Activated CD4-positive, alpha-beta T cell treated with anti-CD3 and anti-CD28 coated beads for 36 hours (primary cell): ENCODE data around the gene BPIFB6. TPM values are rescaled to one million over a fixed set of nuclear protein-coding genes. Genes with fewer than 3 reads are reported as not detected.

Experiments
- ATAC-seq: fragments of 200-7000 bp; cut with Tn5 transposase; one replicate; pipeline ENCODE4 v1.10.0; 2021; ENCODE audit warnings: mild to moderate bottlenecking, moderate library complexity
- CTCF ChIA-PET: fragments of 350-600 bp; sonication (Branson Sonifier 250); formaldehyde crosslinking; loops from one replicate; lab custom pipeline; 2021; ENCODE audit warnings: antibody characterized with exemption; lab: Charles Lee
- POLR2A ChIA-PET: fragments of 350-600 bp; sonication (Branson Sonifier 250); formaldehyde crosslinking; loops from one replicate; lab custom pipeline; 2021; ENCODE audit warnings: antibody characterized with exemption, inconsistent platforms; lab: Charles Lee
- DNase-seq: peaks from one replicate; pipeline ENCODE4 v3.0.0-alpha.2; 2020
- H3K27ac Mint-ChIP-seq: one replicate; pipeline ENCODE4 v1.8.0; 2021; ENCODE audit warnings: mixed read lengths
- H3K27me3 Mint-ChIP-seq: one replicate; pipeline ENCODE4 v1.8.0; 2021; ENCODE audit warnings: mixed read lengths
- H3K36me3 Mint-ChIP-seq: one replicate; pipeline ENCODE4 v1.8.0; 2021; ENCODE audit warnings: low read depth, mixed read lengths
- H3K4me1 Mint-ChIP-seq: one replicate; pipeline ENCODE4 v1.8.0; 2021; ENCODE audit warnings: mixed read lengths
- H3K4me3 Mint-ChIP-seq: one replicate; pipeline ENCODE4 v1.8.0; 2021; ENCODE audit warnings: mild to moderate bottlenecking, moderate library complexity, mixed read lengths
- H3K9me3 Mint-ChIP-seq: one replicate; pipeline ENCODE4 v1.8.0; 2021; ENCODE audit warnings: low read depth, mixed read lengths
- intact Hi-C, 2 experiments: fragments of 100-400 bp; cut with DNase I in 1 of 2; cut with micrococcal nuclease in 1 of 2; formaldehyde crosslinking; loops; one replicate each; pipeline versions ENCODE4 v1.14.2 to v1.15.1; 2022 to 2024; cut with DNase I, micrococcal nuclease
- total RNA-seq, 2 experiments: library from RNA; stranded (reverse); gene quantifications; one replicate each; pipeline ENCODE4 v1.2.3, GENCODE V29; 2021

BPIFB6 gene
- total RNA-seq, 2 experiments from 2014 or later = not detected

DNA sequence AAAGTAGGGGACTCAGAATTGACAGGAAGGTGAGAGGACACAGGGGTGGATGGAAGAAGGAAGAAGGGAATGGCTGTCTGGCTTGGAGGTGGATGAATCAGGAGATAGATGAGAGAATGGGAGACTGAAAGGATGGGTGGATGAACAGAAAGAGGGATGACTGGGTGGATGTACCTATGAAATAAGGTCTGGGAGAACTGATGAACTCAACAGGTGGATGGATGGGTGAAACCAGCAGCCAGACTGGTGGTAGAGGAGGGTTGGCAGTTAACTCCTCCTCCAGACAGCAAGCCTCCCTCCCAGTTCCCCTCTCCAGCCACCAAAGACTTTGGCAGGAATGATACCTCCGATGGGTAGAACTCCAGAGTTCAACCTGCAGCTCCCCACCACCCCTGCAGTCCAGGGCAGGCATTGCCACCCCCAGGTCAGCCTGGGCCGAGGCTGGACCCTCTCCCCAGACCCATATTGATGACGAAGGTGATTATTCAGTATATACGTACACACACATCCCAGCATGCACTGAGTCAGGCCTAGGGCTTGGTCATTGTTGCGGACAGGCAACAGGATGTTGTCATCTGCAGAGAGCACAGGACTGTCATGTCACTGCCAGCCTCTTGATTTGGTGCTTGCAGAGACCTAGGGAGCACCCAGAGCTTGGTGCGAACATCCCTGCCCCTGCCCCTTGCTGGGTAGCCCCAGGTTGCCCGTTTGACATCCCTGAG is 29.2 kb upstream of the BPIFB6 start:
- H3K36me3 Mint-ChIP-seq = no peaks in the 10 kb centered on the region
- DNase-seq (no peak), ATAC-seq (no peak)
- H3K27ac Mint-ChIP-seq = no peak overlapping the region
- H3K4me3 Mint-ChIP-seq = no peak overlapping the region
- POLR2A ChIA-PET = interaction anchor here (0.6 kb wide), 1 partner anchor 16 kb away, joined by 3 read pairs; no protein-coding TSS in a partner anchor
- CTCF ChIA-PET = interaction anchor here (0.6 to 3.1 kb wide), 5 partner anchors 10 to 101 kb away, joined by 3 to 43 read pairs (median 3); no protein-coding TSS in a partner anchor
- H3K27me3 Mint-ChIP-seq = no peaks in the 10 kb centered on the region
- H3K4me1 Mint-ChIP-seq = peaks cover 22% of the 10 kb centered on the region
- intact Hi-C loops = loop anchor here in 1 of 2 experiments (10.0 kb wide), 1 partner anchor 57 kb away; no protein-coding TSS in a partner anchor
- H3K9me3 Mint-ChIP-seq = peaks cover 3% of the 10 kb centered on the region

DNA sequence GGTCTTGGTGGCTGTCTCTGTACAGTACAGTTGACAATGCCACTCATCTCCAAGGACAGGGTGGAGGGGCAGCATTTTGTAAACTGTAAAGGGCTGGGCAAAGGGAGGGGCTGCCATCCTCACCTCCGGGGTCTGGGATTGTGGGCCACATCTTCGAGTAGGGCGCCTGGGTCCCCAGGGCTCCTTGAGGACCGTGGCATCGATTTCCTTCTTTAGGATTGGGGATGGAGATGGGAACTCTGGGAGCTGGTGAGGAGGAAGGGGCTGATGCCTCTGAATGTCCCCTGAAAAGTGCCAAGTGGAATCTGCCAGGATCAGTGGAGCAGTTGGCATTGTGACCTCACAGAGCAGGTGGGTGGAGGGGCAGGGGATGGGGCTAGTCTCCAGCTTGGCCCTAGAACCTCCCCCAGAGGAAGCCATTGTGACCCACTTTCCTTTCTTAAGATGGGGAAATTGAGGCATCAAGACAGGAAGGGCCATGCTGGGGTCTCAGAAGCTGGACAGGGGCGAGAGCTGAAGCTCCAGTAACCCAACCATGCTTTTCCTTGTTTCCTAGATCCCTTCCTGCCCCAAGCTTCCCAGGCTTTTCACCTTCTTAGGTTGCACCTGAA is 27.2 kb upstream of the BPIFB6 start, which contains the start of gene SUN5:
SUN5 (minus strand) TSS at position 293 of the 611 bp plus-strand sequence; CDS start at position 200, 93 bp downstream.
- intact Hi-C loops = loop anchor here (2.0 to 10.0 kb wide), 2 partner anchors 59 to 213 kb away; no protein-coding TSS in a partner anchor
- DNase-seq = no peak
- no peak within 1 kb of the TSS for H3K27ac Mint-ChIP-seq
- peaks cover 16% of the 10 kb centered on the region for H3K4me1 Mint-ChIP-seq
- POLR2A ChIA-PET = no interaction called here
- H3K36me3 Mint-ChIP-seq = no peaks in the 10 kb centered on the region
- CTCF ChIA-PET = interaction anchor here (0.6 to 3.9 kb wide), 26 partner anchors 9 to 309 kb away, joined by 3 to 43 read pairs (median 4); partner anchors contain the start of gene MAPRE1
- peaks cover 3% of the 10 kb centered on the region for H3K9me3 Mint-ChIP-seq
- ATAC-seq = no peak
- no peaks in the 10 kb centered on the region for H3K27me3 Mint-ChIP-seq
- H3K4me3 Mint-ChIP-seq = no peak within 1 kb of the TSS

DNA sequence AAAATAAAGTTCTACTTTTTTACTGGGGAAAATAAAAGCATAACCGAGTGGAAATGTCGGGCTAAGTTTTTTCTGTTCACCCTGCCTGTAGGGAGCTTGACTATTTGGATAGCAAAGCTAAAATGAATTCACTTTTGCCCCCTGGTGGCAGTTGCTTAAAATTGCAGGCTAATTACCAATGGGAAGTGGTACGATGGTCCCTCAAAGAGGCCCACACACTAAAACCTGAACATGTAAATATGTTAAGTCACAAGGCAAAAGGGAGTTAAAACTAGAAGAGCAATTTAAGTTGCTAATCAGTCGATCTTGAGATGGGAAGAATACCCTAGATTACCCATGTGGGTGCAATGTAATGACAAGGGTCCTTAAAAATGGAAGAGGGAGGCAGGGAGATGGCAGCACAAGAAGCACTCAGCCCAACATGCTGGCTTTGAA is 26.3 kb upstream of the BPIFB6 start:
- no peaks in the 10 kb centered on the region for H3K36me3 Mint-ChIP-seq
- no peak overlapping the region for H3K4me3 Mint-ChIP-seq
- H3K27me3 Mint-ChIP-seq = no peaks in the 10 kb centered on the region
- POLR2A ChIA-PET = no interaction called here
- peak; percentile 59 for DNase-seq
- CTCF ChIA-PET = interaction anchor here (0.6 to 3.9 kb wide), 28 partner anchors 10 to 340 kb away, joined by 3 to 43 read pairs (median 4); partner anchors contain the start of gene MAPRE1
- H3K9me3 Mint-ChIP-seq = peaks cover 3% of the 10 kb centered on the region
- intact Hi-C loops = loop anchor here (1.0 to 10.0 kb wide), 4 partner anchors 60 to 214 kb away; no protein-coding TSS in a partner anchor
- ATAC-seq = peak; percentile 78
- peaks cover 14% of the 10 kb centered on the region for H3K4me1 Mint-ChIP-seq
- no peak overlapping the region for H3K27ac Mint-ChIP-seq

DNA sequence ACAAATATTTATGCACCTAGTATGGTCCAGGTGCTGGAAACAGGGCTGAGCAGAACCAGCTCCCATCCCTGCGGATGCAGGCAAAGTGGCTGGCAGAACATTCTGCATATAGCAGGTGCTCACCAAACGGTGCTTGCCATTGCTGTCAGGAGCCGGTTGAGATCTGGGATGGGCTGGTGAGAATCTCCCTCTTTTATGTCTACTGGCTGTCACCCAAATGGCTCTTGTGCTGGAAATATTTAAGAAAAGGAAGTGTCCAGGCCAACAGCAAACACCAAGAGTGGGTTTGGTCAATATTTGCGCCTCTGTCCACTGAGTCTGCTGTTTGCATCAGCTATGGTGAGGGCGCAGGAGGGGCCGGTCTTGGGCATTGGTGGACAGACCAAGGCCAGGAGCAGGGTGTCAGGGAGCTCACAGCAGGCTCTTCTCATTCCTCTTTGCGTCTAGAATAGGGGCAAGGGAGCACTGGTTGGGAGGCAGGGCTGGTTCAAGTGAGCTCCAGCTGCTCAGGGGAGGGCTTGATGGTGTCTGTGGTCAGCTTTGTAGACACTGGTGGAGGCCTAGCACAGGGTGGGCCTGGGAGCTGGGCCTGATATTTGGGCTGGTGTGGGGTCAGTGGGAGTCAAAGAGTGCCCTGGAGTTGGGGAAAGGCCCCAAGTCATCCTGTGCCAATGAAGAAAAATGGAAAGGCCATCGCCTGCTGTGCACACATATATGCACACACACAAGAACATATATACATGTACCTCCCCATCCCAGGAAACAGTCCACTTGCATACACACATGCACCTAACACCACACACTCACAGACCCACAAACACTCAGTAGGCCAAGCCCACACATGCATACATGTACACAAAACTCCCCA is 25.3 kb upstream of the BPIFB6 start:
- DNase-seq (no peak), ATAC-seq (no peak)
- no peak overlapping the region for H3K4me3 Mint-ChIP-seq
- H3K27ac Mint-ChIP-seq = no peak overlapping the region
- H3K9me3 Mint-ChIP-seq = peaks cover 3% of the 10 kb centered on the region
- no peaks in the 10 kb centered on the region for H3K27me3 Mint-ChIP-seq
- ChIA-PET CTCF (interaction anchor here (0.7 to 3.9 kb wide), 9 partner anchors 12 to 228 kb away, joined by 3 to 25 read pairs (median 4); no protein-coding TSS in a partner anchor), POLR2A (no interaction called here)
- H3K4me1 Mint-ChIP-seq = peaks cover 8% of the 10 kb centered on the region
- intact Hi-C loops = loop anchor here (1.0 to 10.0 kb wide), 4 partner anchors 61 to 215 kb away; no protein-coding TSS in a partner anchor
- H3K36me3 Mint-ChIP-seq = no peaks in the 10 kb centered on the region

DNA sequence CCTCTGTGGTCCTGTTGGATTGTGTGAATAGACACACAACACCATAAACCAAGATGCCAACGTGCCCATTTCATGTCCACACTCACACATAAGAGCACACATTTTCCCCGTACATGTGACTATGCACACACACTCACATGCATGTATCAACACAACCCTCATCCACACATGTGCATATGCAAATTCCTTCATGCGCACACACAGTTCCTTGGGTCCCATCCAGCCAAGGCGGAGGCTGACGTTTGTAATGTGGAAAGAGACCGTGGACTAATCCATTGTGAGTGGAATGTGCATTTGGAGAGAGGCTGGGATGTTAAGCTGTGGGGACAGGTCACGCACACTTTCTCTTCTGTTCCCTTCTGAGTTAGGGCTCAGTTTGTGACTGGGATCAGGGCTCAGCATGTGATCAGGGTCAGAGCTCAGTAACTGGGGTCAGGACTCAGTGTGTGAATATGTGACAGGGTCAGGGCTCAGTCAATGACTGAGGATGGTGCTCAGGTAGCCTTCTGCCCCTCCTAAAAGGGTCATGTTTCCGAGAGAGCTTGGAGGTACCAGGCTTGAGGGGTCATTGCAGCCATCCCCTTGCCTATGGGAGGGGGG is 24.6 kb upstream of the BPIFB6 start:
- DNase-seq (no peak), ATAC-seq (no peak)
- no peak overlapping the region for H3K4me3 Mint-ChIP-seq
- H3K9me3 Mint-ChIP-seq = peaks cover 3% of the 10 kb centered on the region
- H3K27ac Mint-ChIP-seq = no peak overlapping the region
- H3K27me3 Mint-ChIP-seq = no peaks in the 10 kb centered on the region
- peaks cover 6% of the 10 kb centered on the region for H3K4me1 Mint-ChIP-seq
- intact Hi-C loops = loop anchor here in 1 of 2 experiments (10.0 kb wide), 1 partner anchor 62 kb away; no protein-coding TSS in a partner anchor
- POLR2A ChIA-PET = no interaction called here
- CTCF ChIA-PET = interaction anchor here (0.7 to 3.9 kb wide), 5 partner anchors 32 to 229 kb away, joined by 3 to 25 read pairs (median 4); no protein-coding TSS in a partner anchor
- H3K36me3 Mint-ChIP-seq = no peaks in the 10 kb centered on the region

DNA sequence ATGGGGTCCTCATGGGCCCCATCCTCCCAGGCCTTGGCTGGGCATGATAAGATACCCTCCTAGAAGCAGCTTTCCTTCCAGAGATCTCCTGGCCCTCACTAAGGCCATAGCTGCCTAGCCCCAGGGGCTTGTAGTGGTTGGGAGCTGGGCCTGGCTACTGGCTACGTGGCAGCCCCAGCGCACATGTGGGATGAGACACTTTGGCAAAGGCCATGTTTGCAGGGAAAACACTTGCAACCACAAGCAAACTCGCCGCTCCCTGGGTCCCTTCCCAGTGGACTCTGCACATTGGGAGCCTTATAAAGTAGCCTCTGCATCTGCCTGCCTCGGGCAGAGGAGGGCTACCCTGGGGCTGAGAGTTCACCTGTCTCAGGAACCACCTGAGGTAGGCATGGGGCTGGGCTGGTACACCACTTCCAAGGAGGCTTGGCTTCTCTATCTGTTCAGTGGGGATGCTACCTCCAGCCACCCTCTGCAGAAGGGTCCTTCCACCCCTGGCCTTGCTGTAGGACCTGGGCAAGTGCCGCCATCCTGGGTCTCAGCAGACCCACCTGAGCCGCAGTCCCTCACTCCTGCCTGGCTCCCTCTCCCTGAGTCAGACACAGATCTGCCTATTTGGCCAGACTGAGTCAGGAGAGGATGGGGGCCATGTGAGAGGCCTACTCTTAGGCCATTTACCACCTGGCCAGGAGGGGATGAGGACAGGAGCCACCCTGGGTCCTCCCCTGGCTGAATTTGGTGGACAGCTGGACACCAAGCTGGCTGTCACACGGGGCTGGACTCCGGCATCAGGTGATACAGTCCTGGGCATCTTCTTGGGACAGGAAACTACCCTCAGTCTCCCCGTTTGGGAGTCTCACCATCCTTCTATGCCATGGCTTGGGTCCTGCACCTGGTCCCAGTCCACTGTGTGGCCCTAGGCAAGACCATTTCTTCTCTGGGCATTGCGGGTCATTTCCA is 23.8 kb upstream of the BPIFB6 start, which contains the start of gene BPIFB2:
BPIFB2 (plus strand) TSS at position 329 of the 960 bp plus-strand sequence. CDS start 871 bp downstream, outside the sequence.
- no peak for ATAC-seq
- Mint-ChIP-seq H3K4me1 (peaks cover 3% of the 10 kb centered on the region), H3K27me3 (no peaks in the 10 kb centered on the region), H3K4me3 (no peak within 1 kb of the TSS), H3K36me3 (no peaks in the 10 kb centered on the region), H3K27ac (no peak within 1 kb of the TSS), H3K9me3 (peaks cover 3% of the 10 kb centered on the region)
- no peak for DNase-seq
- intact Hi-C loops = loop anchor here in 1 of 2 experiments (10.0 kb wide), 1 partner anchor 63 kb away; no protein-coding TSS in a partner anchor
- ChIA-PET POLR2A (no interaction called here), CTCF (interaction anchor here (0.9 to 3.9 kb wide), 4 partner anchors 31 to 208 kb away, joined by 3 to 25 read pairs (median 4); no protein-coding TSS in a partner anchor)

DNA sequence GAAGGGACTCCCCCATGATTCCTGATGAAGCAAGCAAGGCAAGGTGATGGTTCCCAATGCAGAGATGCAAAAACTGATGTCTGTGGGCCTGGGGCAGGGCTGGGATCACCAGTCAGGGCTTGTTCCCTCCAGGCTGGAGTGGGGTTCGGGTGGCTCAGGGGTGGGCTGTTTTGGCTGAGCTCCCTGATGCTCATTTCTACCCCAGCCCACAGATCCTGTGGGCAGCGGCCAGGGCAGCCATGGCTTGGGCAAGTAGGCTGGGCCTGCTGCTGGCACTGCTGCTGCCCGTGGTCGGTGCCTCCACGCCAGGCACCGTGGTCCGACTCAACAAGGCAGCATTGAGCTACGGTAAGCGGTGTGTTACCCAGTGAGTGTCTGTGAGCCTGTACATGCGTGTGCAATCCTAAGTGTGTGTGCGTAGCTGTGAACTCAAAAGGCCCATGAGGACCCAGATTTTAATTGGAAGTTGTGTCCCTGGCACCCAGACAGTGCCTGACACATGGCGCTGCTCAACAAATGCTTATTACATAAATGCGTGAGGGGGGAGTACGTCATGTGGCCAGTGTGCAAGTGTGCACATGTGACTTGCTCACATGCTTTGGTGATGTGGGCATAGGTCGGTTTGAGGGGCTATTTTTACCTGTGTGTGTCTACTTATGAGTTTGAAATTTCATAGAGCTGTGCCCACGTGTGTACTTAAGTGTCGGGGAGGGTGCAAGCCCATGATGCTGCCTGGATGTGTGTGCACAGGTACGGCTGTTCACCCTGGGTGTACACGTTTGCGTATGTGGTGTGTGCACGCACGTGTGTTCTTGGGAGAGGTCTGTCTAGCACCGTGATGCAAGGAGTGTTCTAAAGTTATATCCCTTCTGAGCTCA is 22.9 kb upstream of the BPIFB6 start:
- no peak for ATAC-seq
- Mint-ChIP-seq H3K4me1 (peaks cover 3% of the 10 kb centered on the region), H3K9me3 (peaks cover 3% of the 10 kb centered on the region), H3K27ac (no peak overlapping the region), H3K4me3 (no peak overlapping the region), H3K27me3 (no peaks in the 10 kb centered on the region), H3K36me3 (no peaks in the 10 kb centered on the region)
- ChIA-PET POLR2A (no interaction called here), CTCF (interaction anchor here (1.7 kb wide), 1 partner anchor 107 kb away, joined by 5 read pairs; no protein-coding TSS in a partner anchor)
- no peak for DNase-seq
- intact Hi-C loops = loop anchor here in 1 of 2 experiments (10.0 kb wide), 1 partner anchor 64 kb away; no protein-coding TSS in a partner anchor

DNA sequence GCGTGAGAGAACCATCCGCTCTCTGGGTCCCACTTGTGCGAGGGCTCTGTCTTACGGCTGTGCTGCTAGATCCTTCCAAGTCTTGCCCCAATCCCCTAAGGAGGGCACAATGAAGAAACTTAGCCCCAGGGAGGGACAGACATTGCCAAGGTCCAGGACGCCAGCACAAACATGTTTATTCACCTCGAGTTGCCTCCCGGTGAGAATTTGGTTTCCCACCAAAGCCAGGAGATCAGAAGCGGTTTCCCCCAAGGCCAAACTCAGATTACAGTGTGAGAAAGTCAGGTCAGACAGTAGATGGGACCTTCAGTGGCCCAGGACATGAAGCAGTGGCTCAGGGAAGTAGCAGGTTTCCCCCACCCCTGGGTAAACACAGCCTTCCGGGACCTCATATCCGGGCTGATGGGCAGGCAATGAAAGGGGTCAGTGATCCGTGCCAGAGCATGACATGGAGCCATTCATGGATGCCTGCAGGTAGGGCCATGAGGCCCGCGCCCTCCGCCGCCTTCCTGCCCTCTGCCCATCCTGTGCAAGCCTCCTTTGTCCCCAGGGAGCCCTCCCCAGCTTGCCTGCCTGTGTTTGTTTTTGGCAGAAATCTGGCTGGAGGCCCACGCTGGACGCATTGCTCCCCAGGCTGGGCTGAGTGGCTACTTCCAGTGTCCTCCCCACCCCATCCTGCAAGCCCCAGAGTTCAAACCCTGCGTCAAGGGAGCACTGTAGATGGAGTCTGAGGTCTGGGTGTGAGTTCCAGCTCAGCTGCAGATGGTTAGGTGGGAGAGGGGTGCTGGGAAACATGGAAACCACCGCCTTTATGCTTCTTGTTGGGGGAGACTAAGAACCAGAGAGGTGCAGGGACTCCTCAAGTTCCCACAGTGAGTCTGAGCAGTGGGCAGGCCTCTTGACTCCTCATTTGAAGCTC is 22.0 kb upstream of the BPIFB6 start:
- intact Hi-C loops = loop anchor here in 1 of 2 experiments (10.0 kb wide), 1 partner anchor 65 kb away; no protein-coding TSS in a partner anchor
- no peak for ATAC-seq
- Mint-ChIP-seq H3K27ac (no peak overlapping the region), H3K4me3 (no peak overlapping the region), H3K4me1 (peaks cover 3% of the 10 kb centered on the region), H3K27me3 (no peaks in the 10 kb centered on the region), H3K9me3 (peaks cover 3% of the 10 kb centered on the region), H3K36me3 (no peaks in the 10 kb centered on the region)
- CTCF ChIA-PET = interaction anchor here (0.7 to 1.7 kb wide), 2 partner anchors 39 to 108 kb away, joined by 4 to 5 read pairs; no protein-coding TSS in a partner anchor
- no peak for DNase-seq
- POLR2A ChIA-PET = no interaction called here
